Measurements from ENCODE around the gene FRY. TPM values are rescaled to one million over a fixed set of nuclear protein-coding genes. Genes with fewer than 3 reads are reported as not detected.

FRY gene
- total and polyA plus RNA-seq, 10 of the 15 experiments (the other 5 are each of a cell fraction or from before 2014, with no cell fraction given): 0.18 to 1.4 (median 0.30) TPM

DNA sequence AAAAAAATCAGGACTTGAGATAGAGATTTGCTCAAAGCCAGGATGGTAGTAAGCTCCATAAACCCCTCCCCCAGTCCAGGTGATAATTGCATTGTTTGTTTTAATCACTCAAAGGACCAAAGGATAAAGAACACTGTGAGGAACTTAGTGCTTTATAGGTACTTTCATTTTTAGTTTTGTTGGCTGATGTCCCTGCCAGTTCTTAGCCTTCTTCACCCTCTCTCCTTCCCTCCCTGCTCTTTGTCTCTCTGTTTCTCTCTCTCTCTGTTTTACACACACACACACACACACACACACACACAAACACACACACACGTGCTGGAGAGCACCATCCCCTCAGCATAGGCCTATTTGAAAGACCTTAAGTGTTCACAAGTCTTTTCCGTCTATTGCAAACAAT is 5.2 kb downstream of the FRY start:
- RAD21 ChIA-PET (ENCODE audit: unreplicated experiment): no interaction called here
- Histone ChIP-seq H4K20me1 (ENCODE audit: control insufficient read depth, insufficient read depth) (no peaks in the 10 kb centered on the region), H3K27me3 (replicated peaks in 1 of 2; ENCODE audit: control insufficient read depth in 2 of 2, insufficient read depth in 2 of 2, low read length in 1 of 2) (no peaks in the 10 kb centered on the region), H3K4me3 (no peak overlapping the region), H3K79me2 (ENCODE audit: control insufficient read depth, insufficient read depth, low read length) (no peaks in the 10 kb centered on the region), H3K36me3 (ENCODE audit: control insufficient read depth in 2 of 2, insufficient read depth in 2 of 2, low read length in 1 of 2) (no peaks in the 10 kb centered on the region), H3K27ac (ENCODE audit: control insufficient read depth, insufficient read depth) (no peak overlapping the region), H3K9me3 (replicated peaks; ENCODE audit: control insufficient read depth, insufficient read depth, low read length) (no peaks in the 10 kb centered on the region), H3K4me2 (ENCODE audit: control insufficient read depth, insufficient read depth) (no peak overlapping the region), H2AFZ (ENCODE audit: control insufficient read depth, low read depth, low read length) (no peak overlapping the region), H3K9ac (ENCODE audit: control insufficient read depth, insufficient read depth, low read length) (no peak overlapping the region), H3K4me1 (ENCODE audit: control insufficient read depth, insufficient read depth, low read length) (no peaks in the 10 kb centered on the region)
- TF ChIP-seq BACH1 (IDR thresholded peaks at IDR 0.05; ENCODE audit: borderline replicate concordance): no peak
- peak; percentile 34; the same call in 1 of the 2 replicates for TF ChIP-seq NBN (IDR thresholded peaks at IDR 0.05)
- TF ChIP-seq, protein P1, sequence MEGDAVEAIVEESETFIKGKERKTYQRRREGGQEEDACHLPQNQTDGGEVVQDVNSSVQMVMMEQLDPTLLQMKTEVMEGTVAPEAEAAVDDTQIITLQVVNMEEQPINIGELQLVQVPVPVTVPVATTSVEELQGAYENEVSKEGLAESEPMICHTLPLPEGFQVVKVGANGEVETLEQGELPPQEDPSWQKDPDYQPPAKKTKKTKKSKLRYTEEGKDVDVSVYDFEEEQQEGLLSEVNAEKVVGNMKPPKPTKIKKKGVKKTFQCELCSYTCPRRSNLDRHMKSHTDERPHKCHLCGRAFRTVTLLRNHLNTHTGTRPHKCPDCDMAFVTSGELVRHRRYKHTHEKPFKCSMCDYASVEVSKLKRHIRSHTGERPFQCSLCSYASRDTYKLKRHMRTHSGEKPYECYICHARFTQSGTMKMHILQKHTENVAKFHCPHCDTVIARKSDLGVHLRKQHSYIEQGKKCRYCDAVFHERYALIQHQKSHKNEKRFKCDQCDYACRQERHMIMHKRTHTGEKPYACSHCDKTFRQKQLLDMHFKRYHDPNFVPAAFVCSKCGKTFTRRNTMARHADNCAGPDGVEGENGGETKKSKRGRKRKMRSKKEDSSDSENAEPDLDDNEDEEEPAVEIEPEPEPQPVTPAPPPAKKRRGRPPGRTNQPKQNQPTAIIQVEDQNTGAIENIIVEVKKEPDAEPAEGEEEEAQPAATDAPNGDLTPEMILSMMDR (IDR thresholded peaks at IDR 0.05 in 2 of 3, conservative IDR thresholded peaks at IDR 0.05 in 1 of 3; ENCODE audit: control insufficient read depth in 2 of 3, extremely low read depth in 1 of 3, insufficient read depth in 1 of 3, low read depth in 3 of 3, low read length in 3 of 3): no peak
- TF ChIP-seq YBX1 (IDR thresholded peaks at IDR 0.05): 0 out of 2 replicates have a peak, but pooled peaks have one; percentile 23
- peak; percentile 38 to 61; a peak in 2 of 4 replicates for TF ChIP-seq BHLHE40 (IDR thresholded peaks at IDR 0.05; ENCODE audit: borderline replicate concordance in 1 of 2, low read depth in 2 of 2, low read length in 1 of 2)
- TF ChIP-seq, protein P2, sequence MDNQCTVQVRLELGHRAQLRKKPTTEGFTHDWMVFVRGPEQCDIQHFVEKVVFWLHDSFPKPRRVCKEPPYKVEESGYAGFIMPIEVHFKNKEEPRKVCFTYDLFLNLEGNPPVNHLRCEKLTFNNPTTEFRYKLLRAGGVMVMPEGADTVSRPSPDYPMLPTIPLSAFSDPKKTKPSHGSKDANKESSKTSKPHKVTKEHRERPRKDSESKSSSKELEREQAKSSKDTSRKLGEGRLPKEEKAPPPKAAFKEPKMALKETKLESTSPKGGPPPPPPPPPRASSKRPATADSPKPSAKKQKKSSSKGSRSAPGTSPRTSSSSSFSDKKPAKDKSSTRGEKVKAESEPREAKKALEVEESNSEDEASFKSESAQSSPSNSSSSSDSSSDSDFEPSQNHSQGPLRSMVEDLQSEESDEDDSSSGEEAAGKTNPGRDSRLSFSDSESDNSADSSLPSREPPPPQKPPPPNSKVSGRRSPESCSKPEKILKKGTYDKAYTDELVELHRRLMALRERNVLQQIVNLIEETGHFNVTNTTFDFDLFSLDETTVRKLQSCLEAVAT (IDR thresholded peaks at IDR 0.05): 0 out of 2 replicates have a peak, but pooled peaks have one; percentile 21
- TF ChIP-seq IRF4 (IDR thresholded peaks at IDR 0.05; ENCODE audit: low read depth, low read length): no peak
- in situ Hi-C loops (cut with MboI): no loop called here
- POLR2A ChIA-PET: no interaction called here
- no peak for FAIRE-seq
- CTCF ChIA-PET: no interaction called here
- SMC1A ChIA-PET (ENCODE audit: uncharacterized antibody, unreplicated experiment): interaction anchor here (0.6 kb wide), 3 partner anchors 271 to 1687 kb away, joined by 3 to 4 read pairs (median 4); no protein-coding TSS in a partner anchor
- ATAC-seq: peak; percentile 45
- 56% methylated on average over 2 of the region's 2 CpGs for WGBS (ENCODE audit: insufficient coverage, insufficient replicate concordance, low lambda C conversion rate, missing lambda C conversion rate)
- BruUV-seq (replicated peaks): no TSS peak
- DNase-seq (ENCODE audit: low read depth, low spot score): no peak
- intact Hi-C loops (cut with micrococcal nuclease; ENCODE audit: unreplicated experiment): no loop called here
